Right lobe of liver (tissue), 6 donors: Measurements from ENCODE around the gene SGPP2. TPM values are rescaled to one million over a fixed set of nuclear protein-coding genes. Genes with fewer than 3 reads are reported as not detected.

Experiments used
- ATAC-seq, 4 donors: fragments of 200-7000 bp; cut with Tn5 transposase; one replicate each; pipeline ENCODE4 v1.9.1; 2020; ENCODE audit warnings: mild to moderate bottlenecking in 4 of 4, moderate library complexity in 4 of 4
- DNase-seq, 3 donors: peaks; one replicate each; pipeline ENCODE4 v3.0.0-alpha.2; 2020
- H3K27ac ChIP-seq, 3 donors: fragments of 200-600 bp; one replicate each; pipeline ENCODE4 v1.8.0; 2022
- H3K27me3 ChIP-seq, 2 donors: fragments of 200-600 bp; one replicate each; pipeline ENCODE4 v1.8.0; 2022
- H3K36me3 ChIP-seq, 4 donors: fragments of 200-600 bp; sonication (generic) in 1 of 4; one replicate each; pipeline versions ENCODE4 v1.5.1 to v1.8.0; 2017 to 2022; ENCODE audit warnings: control low read depth in 1 of 4
- H3K4me1 ChIP-seq, 4 donors: fragments of 200-600 bp; sonication (generic) in 1 of 4; one replicate each; pipeline versions ENCODE4 v1.5.1 to v1.8.0; 2017 to 2022; ENCODE audit warnings: control low read depth in 1 of 4
- H3K4me3 ChIP-seq, 3 donors: fragments of 200-600 bp; one replicate each; pipeline ENCODE4 v1.8.0; 2022
- H3K9me3 ChIP-seq, 4 donors: fragments of 200-600 bp; sonication (generic) in 1 of 4; one replicate each; pipeline versions ENCODE4 v1.5.1 to v1.8.0; 2017 to 2022; ENCODE audit warnings: control low read depth in 1 of 4
- CTCF ChIP-seq, 4 donors: fragments of 200-600 bp in 3 of 4; fragments of 450-650 bp in 1 of 4; IDR thresholded peaks; one replicate each; pipeline versions ENCODE4 v1.5.1 to v1.8.0; 2016 to 2022; ENCODE audit warnings: antibody characterized with exemption in 4 of 4, mild to moderate bottlenecking in 2 of 4
- POLR2A ChIP-seq: fragments of 450-650 bp; IDR thresholded peaks from one replicate; pipeline ENCODE4 v1.6.1; 2017; ENCODE audit warnings: antibody characterized with exemption, mild to moderate bottlenecking
- WGBS: methylation state at CpG from one replicate; pipeline ENCODE4 v1.1.6; 2018; ENCODE audit warnings: low coverage, low lambda C conversion rate; ENCODE audit not compliant: insufficient coverage; ENCODE audit errors: missing lambda C conversion rate; 5-methylcytosine and 5-hydroxymethylcytosine counted together
- intact Hi-C, 2 donors: fragments of 100-400 bp; cut with DNase I; formaldehyde crosslinking; loops; one replicate each; pipeline versions ENCODE4 v1.11.2 to v1.14.1; 2022
- total RNA-seq, 6 experiments: library from RNA; depleted of rRNA in 2 of 6; stranded (reverse); fragments of >200 nt in 2 of 6; fragmentation: NEBNext Ultra II Directional in 3 of 6; extraction: Animal tissue kit (Norgen Biotek cat#: 25700) in 3 of 6; gene quantifications; one replicate each; pipeline versions ENCODE4 v1.1.0 to v1.2.4, GENCODE V29; 2016 to 2023
- donor health status: DM: no; HTN: yes; CAD: no.
- donor health status: DM: no; HTN: no; CAD: no.
- donor health status: DM: no; HTN: no; CAD: no.
- donor health status: DM: no; HTN: yes; CAD: no.
- donor health status: DM: no; HTN: yes; CAD: no.

SGPP2 gene
- total RNA-seq, 6 experiments from 2014 or later = 0.14 to 0.25 (median 0.18) TPM

DNA sequence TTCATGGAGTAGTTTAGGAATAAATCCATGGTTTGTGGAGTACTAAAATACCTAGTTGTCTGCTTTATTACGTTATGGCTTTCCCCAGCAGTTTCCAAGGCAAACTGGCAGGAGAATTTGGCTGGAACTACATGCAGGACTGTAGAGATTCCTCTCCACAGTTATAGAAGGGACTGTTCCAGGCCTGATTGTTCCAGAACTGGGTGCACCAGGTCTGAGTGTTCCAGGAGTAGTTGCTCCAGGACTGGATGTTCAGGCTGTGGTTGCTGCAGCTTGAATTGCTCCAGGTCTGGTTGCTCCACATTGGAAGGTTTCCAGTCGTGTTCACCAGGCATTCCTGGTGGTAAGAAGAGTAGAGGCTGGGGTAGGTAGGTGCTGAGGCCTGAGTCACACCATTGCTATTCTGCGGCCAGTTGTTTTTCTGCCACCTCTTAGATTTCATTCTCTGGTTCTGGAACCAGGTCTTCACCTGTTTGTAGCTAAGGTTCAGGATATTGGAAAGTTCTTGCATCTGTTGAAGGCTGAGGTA, 28.1 kb downstream of the SGPP2 start:
- DNase-seq (no peak), ATAC-seq (no peak)
- H3K4me3 ChIP-seq = no peak overlapping the region
- H3K9me3 ChIP-seq = no peaks in the 10 kb centered on the region
- TF ChIP-seq CTCF (IDR thresholded peaks at IDR 0.05) (no peak), POLR2A (no peak)
- intact Hi-C loops = no loop called here
- 30% methylated on average over 3 of the region's 3 CpGs for WGBS
- no peaks in the 10 kb centered on the region for H3K4me1 ChIP-seq
- H3K27ac ChIP-seq = no peak overlapping the region
- no peaks in the 10 kb centered on the region for H3K36me3 ChIP-seq
- H3K27me3 ChIP-seq = no peaks in the 10 kb centered on the region

GRCh38 chr2:222456479-222457077, 32.2 kb downstream of the SGPP2 start:
- no peak for DNase-seq
- 64% methylated on average over 4 of the region's 4 CpGs for WGBS
- intact Hi-C loops = no loop called here
- Histone ChIP-seq H3K9me3 (no peaks in the 10 kb centered on the region), H3K36me3 (no peaks in the 10 kb centered on the region), H3K4me3 (no peak overlapping the region), H3K27me3 (no peaks in the 10 kb centered on the region), H3K27ac (no peak overlapping the region), H3K4me1 (no peaks in the 10 kb centered on the region)
- TF ChIP-seq CTCF (IDR thresholded peaks at IDR 0.05) (no peak), POLR2A (no peak)
- no peak for ATAC-seq

DNA sequence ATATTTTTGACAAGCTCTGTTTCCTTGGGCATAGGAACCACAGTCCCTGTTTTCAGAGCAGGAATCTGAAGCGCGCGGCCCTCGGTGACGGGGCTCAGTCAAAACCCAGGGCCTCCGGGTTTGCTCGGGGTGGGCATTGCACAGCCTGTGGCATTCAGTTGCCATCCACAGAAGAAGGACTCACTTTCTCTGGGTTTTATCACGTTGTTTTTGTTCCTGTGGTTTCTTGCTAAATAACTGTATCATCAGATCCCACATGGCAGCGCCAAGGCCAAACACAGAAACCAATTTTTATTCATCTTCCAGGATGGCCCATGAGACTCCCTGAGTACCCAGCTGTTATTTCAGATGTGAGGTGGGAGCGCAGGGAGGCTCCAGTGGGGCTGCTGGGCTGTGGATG, 35.6 kb downstream of the SGPP2 start:
- H3K9me3 ChIP-seq = no peaks in the 10 kb centered on the region
- WGBS = 67% methylated on average over 8 of the region's 10 CpGs
- H3K27ac ChIP-seq = no peak overlapping the region
- intact Hi-C loops = no loop called here
- ATAC-seq (no peak), DNase-seq (no peak)
- H3K27me3 ChIP-seq = no peaks in the 10 kb centered on the region
- no peaks in the 10 kb centered on the region for H3K36me3 ChIP-seq
- no peak for TF ChIP-seq CTCF (IDR thresholded peaks at IDR 0.05)
- TF ChIP-seq POLR2A = no peak
- H3K4me1 ChIP-seq = no peaks in the 10 kb centered on the region
- no peak overlapping the region for H3K4me3 ChIP-seq

GRCh38 chr2:222465746-222466145, 41.4 kb downstream of the SGPP2 start:
- Histone ChIP-seq H3K27ac (no peak overlapping the region), H3K4me1 (no peaks in the 10 kb centered on the region), H3K36me3 (no peaks in the 10 kb centered on the region), H3K9me3 (no peaks in the 10 kb centered on the region), H3K4me3 (no peak overlapping the region), H3K27me3 (no peaks in the 10 kb centered on the region)
- WGBS = 35% methylated on average over 3 of the region's 3 CpGs
- no peak for DNase-seq
- no peak for ATAC-seq
- TF ChIP-seq CTCF (IDR thresholded peaks at IDR 0.05) (no peak), POLR2A (no peak)
- intact Hi-C loops = no loop called here

- H3K36me3 ChIP-seq = no peaks in the 10 kb centered on the region
- WGBS = 58% methylated on average over 2 of the region's 4 CpGs
- ATAC-seq (no peak), DNase-seq (no peak)
- H3K4me1 ChIP-seq = no peaks in the 10 kb centered on the region
- no peaks in the 10 kb centered on the region for H3K9me3 ChIP-seq
- no peak overlapping the region for H3K4me3 ChIP-seq
- H3K27me3 ChIP-seq = no peaks in the 10 kb centered on the region
- TF ChIP-seq CTCF (IDR thresholded peaks at IDR 0.05) = no peak
- no peak for TF ChIP-seq POLR2A
- intact Hi-C loops = no loop called here
- no peak overlapping the region for H3K27ac ChIP-seq
Measured at GRCh38 chr2:222468346-222468745, 44.0 kb downstream of the SGPP2 start.
